Right ventricle myocardium superior (tissue), 1 donor: Measurements from ENCODE around the gene TYRP1. TPM values are rescaled to one million over a fixed set of nuclear protein-coding genes. Genes with fewer than 3 reads are reported as not detected.
"Not testable (repeated sequence)": the region's sequence is repeated elsewhere in the genome, so short reads cannot be mapped to it uniquely, and the experiment has no call there.

Experiments
- ATAC-seq: fragments of 200-7000 bp; cut with Tn5 transposase; one replicate; pipeline ENCODE4 v1.9.1; 2020; ENCODE audit warnings: mild to moderate bottlenecking; ENCODE audit not compliant: poor library complexity
- DNase-seq: peaks from one replicate; pipeline ENCODE4 v3.0.0-alpha.2; 2020
- intact Hi-C: fragments of 100-400 bp; cut with DNase I; formaldehyde crosslinking; loops from one replicate; pipeline ENCODE4 v1.11.2; 2022
- long read RNA-seq: library from polyadenylated mRNA; unstranded; transcript quantifications from one replicate; pipeline ENCODE4 v2.0.0, GENCODE V29; 2021
- total RNA-seq: library from RNA; stranded (reverse); fragmentation: NEBNext Ultra II Directional; extraction: Animal tissue kit (Norgen Biotek cat#: 25700); gene quantifications from one replicate; pipeline ENCODE4 v1.2.1, GENCODE V29; 2021
- donor health status: DM: no; HTN: yes; CAD: no; lungs with severe emphysema.

TYRP1 gene, protein sequence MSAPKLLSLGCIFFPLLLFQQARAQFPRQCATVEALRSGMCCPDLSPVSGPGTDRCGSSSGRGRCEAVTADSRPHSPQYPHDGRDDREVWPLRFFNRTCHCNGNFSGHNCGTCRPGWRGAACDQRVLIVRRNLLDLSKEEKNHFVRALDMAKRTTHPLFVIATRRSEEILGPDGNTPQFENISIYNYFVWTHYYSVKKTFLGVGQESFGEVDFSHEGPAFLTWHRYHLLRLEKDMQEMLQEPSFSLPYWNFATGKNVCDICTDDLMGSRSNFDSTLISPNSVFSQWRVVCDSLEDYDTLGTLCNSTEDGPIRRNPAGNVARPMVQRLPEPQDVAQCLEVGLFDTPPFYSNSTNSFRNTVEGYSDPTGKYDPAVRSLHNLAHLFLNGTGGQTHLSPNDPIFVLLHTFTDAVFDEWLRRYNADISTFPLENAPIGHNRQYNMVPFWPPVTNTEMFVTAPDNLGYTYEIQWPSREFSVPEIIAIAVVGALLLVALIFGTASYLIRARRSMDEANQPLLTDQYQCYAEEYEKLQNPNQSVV
- total RNA-seq: 50.2 TPM
- long read RNA-seq, partial matches to known transcripts: 40 of 49 reads
- long read RNA-seq, other reads (novel, unspliced or antisense): 6 of 49 reads

DNA sequence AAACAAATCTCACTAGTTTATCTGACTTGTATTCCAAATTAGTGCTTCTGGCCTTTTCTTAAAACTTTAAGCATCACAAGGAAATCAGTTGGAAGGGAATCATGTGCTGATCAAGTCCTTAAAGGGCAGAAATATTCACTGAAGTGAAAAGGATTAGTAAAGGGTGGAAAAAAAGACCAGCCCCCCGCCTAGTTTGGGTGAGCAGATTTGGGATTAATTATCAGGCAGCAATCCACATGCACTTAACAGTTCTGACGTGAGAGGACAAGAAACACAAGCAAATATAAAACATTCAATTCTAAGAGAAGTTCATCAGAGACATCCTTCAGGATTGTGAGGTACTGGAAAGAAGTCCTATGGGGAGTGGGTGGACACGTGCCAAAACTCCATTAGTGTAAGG is at the start of gene TYRP1:
Gene TYRP1, plus strand, starts transcription at position 245 of the 400 bp plus-strand sequence. CDS start 612 bp downstream, outside the sequence.
- ATAC-seq (no peak), DNase-seq (no peak)
- intact Hi-C loops: no loop called here

- intact Hi-C loops: no loop called here
- DNase-seq (no peak), ATAC-seq (no peak)
These were observed 49.5 kb upstream of the TYRP1 start for GRCh38 chr9:12643686-12644085.

DNA sequence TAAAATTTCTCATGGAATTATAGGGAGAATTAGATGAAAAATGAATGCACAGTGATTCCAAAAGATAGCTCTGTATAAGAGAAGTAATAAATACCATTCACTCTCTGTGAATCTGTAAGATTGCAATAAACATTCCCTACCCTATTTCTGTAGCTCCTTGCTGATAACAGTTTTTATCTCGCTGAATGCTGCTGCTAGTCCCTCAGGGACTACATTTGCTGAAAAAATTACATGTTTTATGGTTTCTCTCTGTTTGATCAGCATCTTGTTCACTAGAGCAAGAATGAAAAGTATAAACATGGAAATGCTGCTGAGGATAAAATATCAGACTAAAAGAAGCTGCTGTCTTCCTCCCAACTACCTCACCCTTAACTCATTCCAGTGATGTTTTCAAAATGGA is 44.3 kb upstream of the TYRP1 start:
- DNase-seq (no peak), ATAC-seq (no peak)
- intact Hi-C loops: no loop called here

DNA sequence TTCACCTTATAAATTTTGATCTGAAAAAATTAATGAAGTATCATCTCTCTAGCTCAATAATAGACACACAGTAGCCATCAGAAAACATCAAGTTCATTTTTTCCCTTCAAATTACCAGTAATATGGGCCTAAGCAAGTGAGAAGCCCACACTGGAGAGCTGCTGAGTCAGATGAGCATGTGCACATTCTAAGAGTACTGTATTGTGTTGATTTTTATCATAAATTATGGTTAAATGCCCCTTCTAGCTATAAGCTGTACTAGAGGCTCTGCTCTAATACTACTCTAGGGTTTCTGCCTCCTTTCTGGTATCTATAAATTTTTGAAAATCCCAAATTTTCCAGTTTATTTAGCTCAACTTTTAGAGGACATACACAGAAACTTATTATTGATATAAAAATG is 42.1 kb upstream of the TYRP1 start:
- no peak for ATAC-seq
- no peak for DNase-seq
- intact Hi-C loops: no loop called here

GRCh38 chr9:12652973-12653372 is 40.2 kb upstream of the TYRP1 start:
- ATAC-seq: no peak
- intact Hi-C loops: no loop called here
- DNase-seq: no peak

DNA sequence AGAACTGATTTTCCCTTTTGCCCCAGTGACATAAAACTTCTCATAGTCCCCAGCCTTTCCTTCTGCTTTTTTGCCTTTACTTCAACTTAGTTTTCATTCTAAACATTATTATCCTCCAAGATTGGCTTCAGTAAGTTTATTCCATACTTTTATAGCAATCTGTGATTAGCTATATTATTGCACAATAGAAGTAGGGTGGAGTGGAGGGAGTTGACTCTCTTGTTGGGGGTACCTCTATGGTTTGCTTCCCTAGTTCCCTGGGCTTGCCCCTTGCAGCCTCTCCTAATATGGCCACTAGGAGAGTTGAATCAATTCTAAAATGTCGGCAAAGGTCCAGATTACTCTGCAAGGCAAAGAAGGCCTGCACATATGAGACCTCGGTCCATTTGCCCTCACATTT is 36.4 kb upstream of the TYRP1 start:
- intact Hi-C loops: no loop called here
- ATAC-seq (no peak), DNase-seq (no peak)

- ATAC-seq (no peak), DNase-seq (no peak)
- intact Hi-C loops: no loop called here
These were observed 36.0 kb upstream of the TYRP1 start for GRCh38 chr9:12657233-12657632.

DNA sequence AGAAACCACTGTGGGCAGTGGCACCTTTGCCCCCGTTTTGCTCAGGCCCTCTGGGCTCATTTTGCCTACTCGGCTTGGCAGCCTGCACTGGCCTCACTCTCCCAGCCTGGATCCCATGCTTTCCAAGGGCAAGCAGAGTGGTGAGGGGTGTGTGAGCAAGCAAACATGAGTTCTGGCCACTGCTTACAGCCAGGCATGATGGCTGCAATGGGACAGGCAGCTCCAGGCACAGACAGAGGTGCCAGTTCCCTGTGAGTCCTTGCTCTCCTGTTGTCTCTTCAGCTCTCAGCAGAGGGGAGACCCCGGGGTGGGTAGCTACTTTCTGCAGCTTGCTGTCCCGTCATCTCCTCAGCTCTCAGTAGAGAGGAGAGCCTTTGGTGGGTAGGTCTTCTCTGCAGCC is 35.2 kb upstream of the TYRP1 start:
- intact Hi-C loops: no loop called here
- DNase-seq (no peak), ATAC-seq (no peak)

DNA sequence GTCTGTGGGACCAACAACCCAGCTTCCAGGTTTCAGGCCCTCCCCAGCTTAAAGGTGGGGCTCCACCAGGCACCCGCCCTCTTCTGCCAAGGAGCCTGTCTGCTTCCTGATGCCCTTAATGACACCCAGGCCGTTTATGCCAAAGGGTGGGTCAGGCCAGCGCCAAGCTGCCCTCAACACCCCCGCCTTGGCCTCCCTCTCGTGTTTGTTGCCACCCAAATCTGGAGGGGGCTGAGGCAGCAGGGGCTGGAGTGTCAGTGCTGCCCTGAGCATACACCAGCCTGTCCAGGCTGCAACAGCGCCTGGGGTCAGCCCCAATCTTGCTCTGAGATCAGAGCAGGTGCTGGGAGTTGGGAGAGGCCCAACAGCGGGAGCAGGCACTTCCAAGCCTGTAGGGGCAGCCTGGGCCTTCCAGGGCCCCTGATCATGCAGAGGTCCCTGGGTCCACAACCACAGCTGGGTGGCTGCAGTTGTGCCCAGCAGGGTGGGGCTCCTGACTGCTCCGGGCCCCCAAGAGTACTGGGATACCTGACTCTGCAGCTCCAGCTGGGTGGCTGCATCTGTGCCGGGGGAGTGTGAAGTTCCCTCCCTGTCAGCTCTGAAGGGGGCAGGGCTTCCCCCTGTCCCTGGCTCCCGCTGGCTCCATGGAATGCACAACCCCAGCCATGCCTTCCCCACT is 34.5 kb upstream of the TYRP1 start:
- no peak for ATAC-seq
- intact Hi-C loops: no loop called here
- DNase-seq: peak; percentile 18

DNA sequence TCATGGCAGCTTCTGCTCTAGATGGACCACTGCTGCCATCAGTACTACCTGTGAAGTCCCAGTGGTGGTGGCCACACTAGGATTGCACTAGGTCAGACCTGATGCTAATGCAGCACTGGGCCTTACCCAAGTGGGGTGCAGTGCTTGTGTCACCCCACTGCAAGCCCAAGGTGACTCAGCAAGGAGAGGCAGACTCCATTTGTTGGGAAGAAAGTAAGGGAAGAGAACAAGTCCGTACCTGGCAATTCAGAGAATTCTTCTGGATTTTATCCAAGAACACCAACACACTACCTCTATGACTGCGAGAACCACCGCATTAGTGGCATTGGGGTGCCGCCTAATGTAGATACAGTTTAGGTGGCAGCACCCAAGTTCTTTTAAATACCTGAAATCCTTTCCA is 34.0 kb upstream of the TYRP1 start:
- DNase-seq (no peak), ATAC-seq (no peak)
- intact Hi-C loops: no loop called here

GRCh38 chr9:12666813-12667212 is 26.4 kb upstream of the TYRP1 start:
- DNase-seq (no peak), ATAC-seq (no peak)
- intact Hi-C loops: no loop called here

GRCh38 chr9:12667892-12668291 is 25.3 kb upstream of the TYRP1 start:
- ATAC-seq: no peak
- intact Hi-C loops: no loop called here

DNA sequence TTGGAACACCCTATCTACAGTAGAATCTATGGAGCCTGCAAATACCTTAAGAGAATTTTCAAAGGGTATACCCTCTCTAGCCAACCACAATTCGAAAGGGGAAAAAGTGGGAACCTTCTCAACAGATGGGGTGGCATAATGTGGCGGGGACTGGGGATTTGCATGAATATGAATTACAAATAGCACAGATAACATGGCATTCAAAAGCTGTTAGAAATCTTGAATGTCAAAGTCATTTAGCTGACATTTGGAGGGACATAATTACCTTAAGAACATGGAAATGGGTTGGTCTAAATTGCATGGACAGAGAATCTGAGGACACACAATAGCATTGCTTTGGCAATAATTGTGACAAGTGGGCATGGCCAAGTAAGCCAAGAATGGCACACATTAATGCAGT is 23.2 kb upstream of the TYRP1 start:
- intact Hi-C loops: no loop called here
- DNase-seq (no peak), ATAC-seq (no peak)

More at GRCh38 chr9:12667892-12668291, 25.3 kb upstream of the TYRP1 start:
- DNase-seq: no peak

GRCh38 chr9:12674961-12675360 is 18.2 kb upstream of the TYRP1 start:
- intact Hi-C loops: no loop called here
- ATAC-seq (no peak), DNase-seq (no peak)

GRCh38 chr9:12677462-12678126 is 15.6 kb upstream of the TYRP1 start:
- ATAC-seq, intact Hi-C loops, DNase-seq: not testable (repeated sequence)

- intact Hi-C loops: no loop called here
- no peak for ATAC-seq
- no peak for DNase-seq
These were observed 12.8 kb upstream of the TYRP1 start for GRCh38 chr9:12680341-12680740.

DNA sequence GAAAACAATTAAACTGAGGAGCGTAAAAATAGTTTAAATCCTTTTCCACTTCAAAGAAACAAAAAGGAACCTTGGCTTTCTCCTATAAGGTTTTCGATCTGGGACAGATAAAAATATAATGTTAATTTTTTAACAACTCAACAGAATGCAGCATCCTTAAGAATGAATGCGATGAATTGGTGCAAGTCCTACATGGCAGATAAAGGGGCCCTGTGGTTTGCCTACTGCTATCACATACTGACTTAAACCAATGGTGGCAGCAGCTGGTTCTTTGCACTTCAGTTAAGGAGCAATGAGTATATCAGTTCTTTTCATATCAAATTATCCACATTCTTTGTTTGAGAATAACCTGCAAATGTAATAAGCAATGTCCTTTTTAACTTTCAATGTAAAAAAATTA is 12.4 kb upstream of the TYRP1 start:
- no peak for ATAC-seq
- DNase-seq: no peak
- intact Hi-C loops: no loop called here

GRCh38 chr9:12681620-12682019 is 11.6 kb upstream of the TYRP1 start:
- ATAC-seq (no peak), DNase-seq (no peak)
- intact Hi-C loops: no loop called here

DNA sequence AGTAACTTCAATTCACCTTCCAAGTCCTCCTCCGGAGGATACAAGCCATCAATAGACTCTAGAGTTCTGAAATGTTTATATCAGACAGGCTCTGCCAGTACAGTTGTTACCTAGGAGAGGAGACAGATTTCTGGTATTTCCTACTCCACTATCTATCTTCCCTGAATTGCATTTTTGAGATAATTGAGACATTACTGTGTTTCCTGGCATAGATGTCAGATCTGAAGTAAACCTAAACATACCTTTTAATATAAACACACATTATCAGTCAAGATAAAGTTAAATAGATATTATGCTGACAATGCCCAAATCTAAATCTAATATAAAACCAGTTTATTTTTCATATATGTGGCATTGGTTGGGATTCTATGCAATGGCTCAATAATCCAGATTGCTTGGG is 8.2 kb upstream of the TYRP1 start:
- intact Hi-C loops: no loop called here
- no peak for ATAC-seq
- DNase-seq: no peak
